Ascending aorta (tissue), 2 donors: Measurements from ENCODE around the gene B4GALT3. TPM values are rescaled to one million over a fixed set of nuclear protein-coding genes. Genes with fewer than 3 reads are reported as not detected.

ENCODE experiments used
- DNase-seq, 2 donors: peaks; one replicate each; pipeline ENCODE4 v3.0.0-alpha.2; 2019; ENCODE audit warnings: low spot score in 2 of 2
- H3K27ac ChIP-seq, 2 donors: fragments of 200-600 bp; sonication (generic); one replicate each; pipeline ENCODE4 v1.5.1; 2016 to 2017; ENCODE audit warnings: mild to moderate bottlenecking in 1 of 2
- H3K27me3 ChIP-seq: fragments of 200-600 bp; sonication (generic); one replicate; pipeline ENCODE4 v1.5.1; 2017
- H3K36me3 ChIP-seq, 2 donors: fragments of 200-600 bp; sonication (generic); one replicate each; pipeline ENCODE4 v1.5.1; 2016
- H3K4me1 ChIP-seq, 2 donors: fragments of 200-600 bp; sonication (generic); one replicate each; pipeline ENCODE4 v1.5.1; 2016 to 2017; ENCODE audit warnings: mild to moderate bottlenecking in 1 of 2
- H3K4me3 ChIP-seq, 2 donors: fragments of 200-600 bp; sonication (generic); one replicate each; pipeline ENCODE4 v1.5.1; 2016 to 2017; ENCODE audit warnings: mild to moderate bottlenecking in 1 of 2
- H3K9me3 ChIP-seq, 2 donors: fragments of 200-600 bp; sonication (generic); one replicate each; pipeline ENCODE4 v1.5.1; 2016
- intact Hi-C: fragments of 100-400 bp; cut with DNase I; formaldehyde crosslinking; loops from one replicate; pipeline ENCODE4 v1.15.1; 2023
- total RNA-seq: library from RNA; depleted of rRNA; stranded (reverse); fragments of >200 nt; gene quantifications from one replicate; pipeline ENCODE4 v1.1.0, GENCODE V29; 2016
- TF ChIP-seq, protein P1 (sequence below), 3 experiments: fragments of 200-600 bp in 2 of 3; fragments of 450-650 bp in 1 of 3; sonication (generic) in 2 of 3; IDR thresholded peaks; one replicate each; pipeline ENCODE4 v1.5.1; 2016 to 2019; ENCODE audit warnings: antibody characterized with exemption in 3 of 3, mild to moderate bottlenecking in 1 of 3, moderate library complexity in 1 of 3

The B4GALT3 gene
- total RNA-seq, 1 donor from 2014 or later: 26.9 TPM

DNA sequence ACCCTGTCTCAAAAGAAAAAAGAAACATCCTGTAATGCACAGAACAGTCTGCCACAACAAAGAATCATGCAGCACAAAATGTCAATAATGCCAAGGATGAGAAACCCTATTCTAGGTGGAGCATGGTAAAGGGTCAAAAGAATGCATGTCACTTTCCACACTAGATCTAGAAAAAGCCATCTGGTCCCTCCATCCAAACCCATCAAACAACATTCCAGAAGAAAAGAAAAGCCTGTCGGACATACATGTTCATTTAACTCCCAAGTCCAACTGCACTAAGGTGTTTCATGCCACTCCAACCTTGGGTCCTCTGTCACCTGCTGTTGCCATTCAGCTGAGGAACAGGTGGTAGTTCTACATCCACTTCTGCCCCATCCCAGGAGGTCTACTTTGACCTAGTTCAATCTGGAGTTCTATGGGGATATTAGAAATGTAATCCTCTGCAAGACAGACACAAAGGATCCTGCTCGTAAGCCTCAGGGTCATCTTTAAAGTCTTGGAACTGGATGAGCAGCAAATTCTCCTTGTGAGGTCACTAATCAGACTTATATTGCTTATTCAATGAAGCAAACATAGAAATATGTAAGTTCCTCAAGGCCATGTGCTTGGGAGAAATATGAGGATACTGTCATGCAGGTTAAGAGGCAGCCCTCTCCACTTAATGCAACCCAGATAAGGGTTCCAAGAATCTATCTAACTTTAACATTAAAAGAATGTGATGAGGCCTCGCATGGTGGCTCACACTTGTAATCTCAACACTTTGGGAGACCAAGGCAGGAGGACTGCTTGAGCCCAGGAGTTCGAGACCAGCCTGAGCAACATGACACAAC lies 48.5 kb downstream of the B4GALT3 start:
- Histone ChIP-seq H3K9me3 (no peaks in the 10 kb centered on the region), H3K36me3 (peaks cover 37 to 47% of the 10 kb centered on the region in 2 donors), H3K4me3 (no peak overlapping the region), H3K27ac (no peak overlapping the region), H3K27me3 (no peaks in the 10 kb centered on the region), H3K4me1 (peaks cover 5 to 21% of the 10 kb centered on the region in 2 donors)
- DNase-seq: no peak
- TF ChIP-seq, protein P1, sequence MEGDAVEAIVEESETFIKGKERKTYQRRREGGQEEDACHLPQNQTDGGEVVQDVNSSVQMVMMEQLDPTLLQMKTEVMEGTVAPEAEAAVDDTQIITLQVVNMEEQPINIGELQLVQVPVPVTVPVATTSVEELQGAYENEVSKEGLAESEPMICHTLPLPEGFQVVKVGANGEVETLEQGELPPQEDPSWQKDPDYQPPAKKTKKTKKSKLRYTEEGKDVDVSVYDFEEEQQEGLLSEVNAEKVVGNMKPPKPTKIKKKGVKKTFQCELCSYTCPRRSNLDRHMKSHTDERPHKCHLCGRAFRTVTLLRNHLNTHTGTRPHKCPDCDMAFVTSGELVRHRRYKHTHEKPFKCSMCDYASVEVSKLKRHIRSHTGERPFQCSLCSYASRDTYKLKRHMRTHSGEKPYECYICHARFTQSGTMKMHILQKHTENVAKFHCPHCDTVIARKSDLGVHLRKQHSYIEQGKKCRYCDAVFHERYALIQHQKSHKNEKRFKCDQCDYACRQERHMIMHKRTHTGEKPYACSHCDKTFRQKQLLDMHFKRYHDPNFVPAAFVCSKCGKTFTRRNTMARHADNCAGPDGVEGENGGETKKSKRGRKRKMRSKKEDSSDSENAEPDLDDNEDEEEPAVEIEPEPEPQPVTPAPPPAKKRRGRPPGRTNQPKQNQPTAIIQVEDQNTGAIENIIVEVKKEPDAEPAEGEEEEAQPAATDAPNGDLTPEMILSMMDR (IDR thresholded peaks at IDR 0.05): no peak
- intact Hi-C loops: no loop called here

DNA sequence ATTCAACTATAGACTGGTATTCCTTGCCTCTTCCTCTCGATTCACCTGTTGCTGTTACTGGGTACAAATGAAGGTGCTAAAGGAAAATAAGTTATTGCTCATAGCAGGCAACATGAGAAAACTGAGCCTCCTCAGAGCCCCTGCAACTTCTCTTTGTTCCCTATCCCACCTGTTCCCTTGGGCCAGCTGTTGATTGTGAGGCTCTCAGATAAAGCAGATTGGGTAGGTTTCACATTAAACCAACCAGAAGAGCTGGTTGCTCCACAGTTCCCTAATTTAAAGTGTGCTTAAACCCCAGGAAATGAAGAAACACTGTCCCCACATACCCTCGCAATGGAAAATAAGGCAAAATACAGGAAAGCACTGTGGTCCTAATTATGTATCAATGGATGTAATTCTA lies 49.7 kb downstream of the B4GALT3 start:
- TF ChIP-seq, protein P1 (IDR thresholded peaks at IDR 0.05): no peak
- peaks cover 46 to 59% of the 10 kb centered on the region in 2 donors for H3K36me3 ChIP-seq
- peaks cover 5 to 18% of the 10 kb centered on the region in 2 donors for H3K4me1 ChIP-seq
- no peak overlapping the region for H3K4me3 ChIP-seq
- no peak for DNase-seq
- no peaks in the 10 kb centered on the region for H3K27me3 ChIP-seq
- intact Hi-C loops: no loop called here
- no peak overlapping the region for H3K27ac ChIP-seq
- no peaks in the 10 kb centered on the region for H3K9me3 ChIP-seq

DNA sequence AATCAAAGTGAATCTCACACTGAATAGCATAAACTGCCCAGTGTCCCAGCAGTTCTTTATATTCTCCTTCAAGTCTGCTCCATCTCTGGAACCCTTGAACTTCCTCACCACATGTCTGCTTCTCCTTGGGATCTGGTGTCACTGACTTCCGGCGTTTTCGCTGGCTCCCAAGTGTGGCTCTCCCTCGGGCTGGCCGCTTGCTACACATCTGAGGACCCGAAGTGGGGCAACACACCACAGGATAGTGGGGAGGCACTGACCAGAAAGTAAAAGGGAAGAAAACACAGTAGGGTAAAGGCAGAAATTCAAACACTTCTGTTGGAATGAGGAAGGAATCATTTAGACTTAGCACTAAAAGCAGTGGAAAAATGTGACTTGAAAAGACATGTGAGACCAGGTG lies 54.3 kb downstream of the B4GALT3 start:
- no peak for DNase-seq
- Histone ChIP-seq H3K27me3 (no peaks in the 10 kb centered on the region), H3K4me3 (no peak overlapping the region), H3K36me3 (peaks cover 58 to 75% of the 10 kb centered on the region in 2 donors), H3K4me1 (peaks cover 8 to 20% of the 10 kb centered on the region in 2 donors), H3K9me3 (no peaks in the 10 kb centered on the region), H3K27ac (no peak overlapping the region)
- TF ChIP-seq, protein P1 (IDR thresholded peaks at IDR 0.05): no peak
- intact Hi-C loops: no loop called here

DNA sequence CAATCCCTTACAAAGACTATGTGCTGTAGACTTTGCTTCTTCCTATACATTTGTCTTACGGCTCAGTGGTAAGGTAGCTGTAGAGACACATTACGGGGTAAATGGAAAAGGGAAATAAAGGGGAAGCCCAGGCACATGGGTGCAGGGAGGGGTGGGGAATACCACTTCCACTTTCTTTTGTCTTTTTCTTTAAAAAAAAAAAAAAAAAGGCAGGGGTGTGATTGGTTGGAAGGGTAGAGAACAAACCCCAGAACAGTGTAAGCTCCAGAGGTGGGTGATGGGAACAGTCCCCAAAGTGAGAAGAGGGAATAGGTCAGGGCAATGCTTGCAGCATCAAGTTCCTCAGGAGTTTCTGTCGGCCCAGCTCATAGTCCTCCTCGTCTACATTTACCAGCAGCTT lies 55.5 kb downstream of the B4GALT3 start:
- intact Hi-C loops: no loop called here
- peaks cover 53 to 64% of the 10 kb centered on the region in 2 donors for H3K36me3 ChIP-seq
- no peak for DNase-seq

More for the DNA sequence above, 55.5 kb downstream of the B4GALT3 start:
- H3K9me3 ChIP-seq: no peaks in the 10 kb centered on the region
- H3K27me3 ChIP-seq: no peaks in the 10 kb centered on the region
- H3K4me1 ChIP-seq: peaks cover 9 to 17% of the 10 kb centered on the region in 2 donors
- H3K4me3 ChIP-seq: no peak overlapping the region
- H3K27ac ChIP-seq: no peak overlapping the region
- TF ChIP-seq, protein P1 (IDR thresholded peaks at IDR 0.05): no peak

Other genes starting within 250 kb of the B4GALT3 start
- gene ITLN2, start 222.7 kb downstream of the B4GALT3 start, total RNA-seq: not detected
- gene F11R, start 156.4 kb downstream of the B4GALT3 start, total RNA-seq: 19.9 TPM
- not detected for gene TSTD1, start 138.5 kb downstream of the B4GALT3 start, total RNA-seq
- gene USF1, start 131.5 kb downstream of the B4GALT3 start, total RNA-seq: 68.5 TPM
- gene ARHGAP30, start 107.6 kb downstream of the B4GALT3 start, total RNA-seq: 14.7 TPM
- gene NECTIN4, start 87.9 kb downstream of the B4GALT3 start, total RNA-seq: not detected
- gene KLHDC9, start 79.1 kb downstream of the B4GALT3 start, total RNA-seq: 0.32 TPM
- 16.3 TPM for gene PFDN2, start 59.5 kb downstream of the B4GALT3 start, total RNA-seq
- 44.9 TPM for gene NIT1, start 59.4 kb downstream of the B4GALT3 start, total RNA-seq
- gene DEDD, start 44.8 kb downstream of the B4GALT3 start, total RNA-seq: 27.8 TPM
- 3.3 TPM for gene UFC1, start 23.5 kb downstream of the B4GALT3 start, total RNA-seq
- gene USP21, start 18.0 kb downstream of the B4GALT3 start, total RNA-seq: 31.9 TPM
- 4.8 TPM for gene PPOX, start 11.1 kb downstream of the B4GALT3 start, total RNA-seq
- 109 TPM for gene ADAMTS4, start 21.5 kb upstream of the B4GALT3 start, total RNA-seq
- gene NDUFS2, start 24.9 kb upstream of the B4GALT3 start, total RNA-seq: 107 TPM
- gene FCER1G, start 37.8 kb upstream of the B4GALT3 start, total RNA-seq: 69.9 TPM
- gene APOA2, start 46.1 kb upstream of the B4GALT3 start, total RNA-seq: 161 TPM
- gene TOMM40L, start 48.6 kb upstream of the B4GALT3 start, total RNA-seq: 26.6 TPM
- gene NR1I3, start 60.7 kb upstream of the B4GALT3 start, total RNA-seq: 0.21 TPM
- not detected for gene PCP4L1, start 81.2 kb upstream of the B4GALT3 start, total RNA-seq
- 2.4 TPM for gene MPZ, start 132.5 kb upstream of the B4GALT3 start, total RNA-seq
- 23.2 TPM for gene SDHC, start 136.9 kb upstream of the B4GALT3 start, total RNA-seq
- not detected for gene CFAP126, start 190.4 kb upstream of the B4GALT3 start, total RNA-seq